Breast epithelium (tissue), 4 donors: Measurements from ENCODE around the gene ANKMY2. TPM values are rescaled to one million over a fixed set of nuclear protein-coding genes. Genes with fewer than 3 reads are reported as not detected.
"Not testable (repeated sequence)": the region's sequence is repeated elsewhere in the genome, so short reads cannot be mapped to it uniquely, and the experiment has no call there.

Experiments used
- DNase-seq, 2 donors: peaks; one replicate each; pipeline ENCODE4 v3.0.0-alpha.2; 2019; ENCODE audit warnings: low spot score in 2 of 2
- H3K27ac ChIP-seq, 2 donors: fragments of 200-600 bp; sonication (generic) in 1 of 2; one replicate each; pipeline ENCODE4 v1.5.1; 2016 to 2019; ENCODE audit warnings: mild to moderate bottlenecking in 1 of 2
- H3K27me3 ChIP-seq, 2 donors: fragments of 200-600 bp; sonication (generic) in 1 of 2; one replicate each; pipeline versions ENCODE4 v1.5.1 to v1.6.0; 2017 to 2019; ENCODE audit warnings: control low read depth in 1 of 2, mild to moderate bottlenecking in 1 of 2
- H3K36me3 ChIP-seq: fragments of 200-600 bp; one replicate; pipeline ENCODE4 v1.5.1; 2019
- H3K4me1 ChIP-seq, 2 donors: fragments of 200-600 bp; sonication (generic); one replicate each; pipeline ENCODE4 v1.5.1; 2016 to 2019; ENCODE audit warnings: control low read depth in 1 of 2
- H3K4me3 ChIP-seq, 3 donors: fragments of 200-600 bp; sonication (generic); 1 replicate in 2 of 3; 2 replicates in 1 of 3; pipeline ENCODE4 v1.5.1; 2016 to 2019; ENCODE audit warnings: mild to moderate bottlenecking in 3 of 3, moderate library complexity in 2 of 3
- H3K9me3 ChIP-seq, 2 donors: fragments of 200-600 bp; sonication (generic) in 1 of 2; one replicate each; pipeline ENCODE4 v1.5.1; 2016 to 2019; ENCODE audit warnings: control low read depth in 1 of 2
- POLR2A ChIP-seq: fragments of 450-650 bp; IDR thresholded peaks from one replicate; pipeline ENCODE4 v1.6.1; 2016; ENCODE audit warnings: antibody characterized with exemption, mild to moderate bottlenecking, moderate library complexity
- POLR2AphosphoS5 ChIP-seq, 3 donors: sonication (generic); formaldehyde crosslinking; IDR thresholded peaks; one replicate each; pipeline ENCODE4 v1.6.1; 2017; ENCODE audit warnings: antibody characterized with exemption in 3 of 3
- intact Hi-C: fragments of 100-400 bp; cut with DNase I; formaldehyde crosslinking; loops from one replicate; pipeline ENCODE4 v1.15.1; 2023; ENCODE audit warnings: low total_unique reads
- total RNA-seq, 3 donors: library from RNA; depleted of rRNA; stranded (reverse); fragments of >200 nt; gene quantifications; one replicate each; pipeline ENCODE4 v1.1.0, GENCODE V29; 2016
- TF ChIP-seq, protein P1 (sequence below), 3 donors: fragments of 450-650 bp; IDR thresholded peaks; one replicate each; pipeline ENCODE4 v1.5.1; 2016 to 2017; ENCODE audit warnings: antibody characterized with exemption in 3 of 3, mild to moderate bottlenecking in 3 of 3, moderate library complexity in 3 of 3

ANKMY2 gene
- total RNA-seq, 3 donors from 2014 or later, result 14.9 to 24.4 (median 18.4) TPM

DNA sequence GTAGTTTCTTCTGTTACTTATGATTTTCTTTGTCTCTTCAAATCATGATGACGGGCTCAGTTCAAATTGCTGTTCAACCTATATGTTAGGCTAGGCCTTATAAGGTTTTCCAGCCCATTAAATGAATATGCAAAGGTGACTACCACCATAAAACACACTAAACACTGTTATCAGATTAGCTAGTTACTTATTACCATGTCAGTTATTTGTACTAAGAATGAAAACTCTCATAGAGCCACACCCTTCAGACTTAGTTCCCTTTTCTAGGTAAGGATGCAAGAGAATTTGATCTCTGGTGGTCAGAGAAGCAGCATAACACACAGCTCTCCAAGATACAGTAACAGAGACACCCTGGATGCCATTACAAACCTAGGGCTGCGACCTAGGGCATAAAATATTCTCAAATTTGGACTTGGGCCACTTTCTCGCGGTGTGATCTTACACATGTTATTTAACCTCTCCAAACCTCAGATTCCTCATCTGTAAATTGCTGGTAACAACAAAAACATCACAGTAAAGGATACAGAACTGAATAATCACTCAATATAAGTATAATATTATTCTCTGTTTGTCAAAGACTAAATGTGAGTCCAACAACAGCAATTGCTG, 35.6 kb downstream of the ANKMY2 start:
- Histone ChIP-seq H3K9me3 (no peaks in the 10 kb centered on the region), H3K36me3 (no peaks in the 10 kb centered on the region), H3K27ac (no peak overlapping the region), H3K4me3 (no peak overlapping the region), H3K27me3 (no peaks in the 10 kb centered on the region), H3K4me1 (no peaks in the 10 kb centered on the region)
- no peak for TF ChIP-seq POLR2A
- TF ChIP-seq POLR2AphosphoS5 (IDR thresholded peaks at IDR 0.05), result no peak
- TF ChIP-seq, protein P1, sequence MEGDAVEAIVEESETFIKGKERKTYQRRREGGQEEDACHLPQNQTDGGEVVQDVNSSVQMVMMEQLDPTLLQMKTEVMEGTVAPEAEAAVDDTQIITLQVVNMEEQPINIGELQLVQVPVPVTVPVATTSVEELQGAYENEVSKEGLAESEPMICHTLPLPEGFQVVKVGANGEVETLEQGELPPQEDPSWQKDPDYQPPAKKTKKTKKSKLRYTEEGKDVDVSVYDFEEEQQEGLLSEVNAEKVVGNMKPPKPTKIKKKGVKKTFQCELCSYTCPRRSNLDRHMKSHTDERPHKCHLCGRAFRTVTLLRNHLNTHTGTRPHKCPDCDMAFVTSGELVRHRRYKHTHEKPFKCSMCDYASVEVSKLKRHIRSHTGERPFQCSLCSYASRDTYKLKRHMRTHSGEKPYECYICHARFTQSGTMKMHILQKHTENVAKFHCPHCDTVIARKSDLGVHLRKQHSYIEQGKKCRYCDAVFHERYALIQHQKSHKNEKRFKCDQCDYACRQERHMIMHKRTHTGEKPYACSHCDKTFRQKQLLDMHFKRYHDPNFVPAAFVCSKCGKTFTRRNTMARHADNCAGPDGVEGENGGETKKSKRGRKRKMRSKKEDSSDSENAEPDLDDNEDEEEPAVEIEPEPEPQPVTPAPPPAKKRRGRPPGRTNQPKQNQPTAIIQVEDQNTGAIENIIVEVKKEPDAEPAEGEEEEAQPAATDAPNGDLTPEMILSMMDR (IDR thresholded peaks at IDR 0.05), result no peak
- no peak for DNase-seq
- intact Hi-C loops, result no loop called here

DNA sequence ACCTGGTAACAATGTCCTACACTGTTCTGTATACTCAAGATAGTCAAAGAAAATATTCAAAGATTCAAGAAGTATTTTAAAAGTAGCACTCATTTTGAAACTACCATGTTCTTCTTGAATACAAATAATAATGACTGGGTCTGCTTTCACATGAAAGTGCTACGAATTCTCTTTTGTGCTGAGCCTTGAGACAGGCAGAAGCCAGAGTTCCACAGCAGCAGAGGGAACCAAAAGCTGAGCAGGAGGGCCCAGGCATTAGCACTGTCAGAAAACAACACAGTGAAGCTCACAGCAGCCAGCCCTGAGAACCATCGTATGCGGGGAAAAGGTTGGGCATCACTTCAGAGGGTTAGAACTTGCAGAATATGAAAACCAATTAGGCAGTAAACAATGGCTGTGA, 38.9 kb downstream of the ANKMY2 start:
- H3K4me1 ChIP-seq, result no peaks in the 10 kb centered on the region
- no peak for TF ChIP-seq POLR2AphosphoS5 (IDR thresholded peaks at IDR 0.05)
- TF ChIP-seq, protein P1 (IDR thresholded peaks at IDR 0.05), result no peak
- DNase-seq, result no peak
- no peaks in the 10 kb centered on the region for H3K27me3 ChIP-seq
- H3K4me3 ChIP-seq, result no peak overlapping the region
- H3K9me3 ChIP-seq, result no peaks in the 10 kb centered on the region
- H3K36me3 ChIP-seq, result peaks cover 5% of the 10 kb centered on the region
- intact Hi-C loops, result no loop called here
- no peak overlapping the region for H3K27ac ChIP-seq

DNA sequence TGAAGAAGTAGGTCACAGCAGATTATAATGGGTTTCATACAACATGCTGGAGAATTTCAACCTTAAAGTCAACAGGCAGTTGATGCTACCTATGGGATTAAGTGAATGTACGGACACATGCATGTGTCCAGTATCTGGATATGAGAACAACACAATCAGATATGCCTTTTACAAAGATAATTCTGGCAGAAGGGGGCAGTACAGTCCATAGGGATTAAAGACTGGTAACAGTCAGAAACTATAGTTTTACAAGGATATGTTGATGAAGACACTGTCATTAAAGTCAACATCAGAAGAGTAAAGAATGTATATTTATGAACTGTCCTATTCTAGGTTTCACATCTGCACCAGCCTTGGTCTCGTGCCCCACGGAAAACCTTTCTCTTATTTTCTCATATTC, 41.5 kb downstream of the ANKMY2 start:
- intact Hi-C loops, result no loop called here
- Histone ChIP-seq H3K27me3 (no peaks in the 10 kb centered on the region), H3K4me1 (no peaks in the 10 kb centered on the region), H3K27ac (no peak overlapping the region), H3K36me3 (peaks cover 5% of the 10 kb centered on the region), H3K4me3 (no peak overlapping the region), H3K9me3 (no peaks in the 10 kb centered on the region)
- TF ChIP-seq, protein P1 (IDR thresholded peaks at IDR 0.05), result peak in 1 of 3 donors; percentile 16
- TF ChIP-seq POLR2A (no peak), POLR2AphosphoS5 (IDR thresholded peaks at IDR 0.05) (no peak)
- no peak for DNase-seq

DNA sequence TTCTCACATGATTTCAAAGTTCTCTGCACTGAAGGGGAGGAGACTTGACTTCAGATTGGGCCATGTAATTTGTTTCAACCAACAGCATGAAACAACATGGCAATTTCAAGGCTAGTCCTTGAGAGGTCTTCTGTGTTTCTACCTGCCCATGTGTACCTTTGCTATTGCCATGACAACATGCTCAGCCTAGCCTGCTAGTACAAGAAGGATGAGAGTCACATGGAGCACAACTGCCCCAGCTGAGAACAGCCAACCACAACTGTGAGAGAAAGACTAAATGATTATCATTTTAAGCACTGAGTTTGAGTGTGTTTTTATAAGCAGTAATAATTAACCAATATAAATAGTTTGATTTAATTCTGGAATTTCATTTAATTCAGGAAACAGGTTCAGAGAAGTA, 41.9 kb downstream of the ANKMY2 start:
- Histone ChIP-seq H3K27ac (no peak overlapping the region), H3K9me3 (no peaks in the 10 kb centered on the region), H3K36me3 (peaks cover 5% of the 10 kb centered on the region), H3K4me3 (no peak overlapping the region), H3K4me1 (no peaks in the 10 kb centered on the region), H3K27me3 (no peaks in the 10 kb centered on the region)
- no peak for TF ChIP-seq POLR2A
- no peak for DNase-seq
- intact Hi-C loops, result no loop called here

GRCh38 chr7:16599860-16600259, 45.7 kb downstream of the ANKMY2 start:
- intact Hi-C loops, result no loop called here
- no peak for TF ChIP-seq POLR2A
- TF ChIP-seq POLR2AphosphoS5 (IDR thresholded peaks at IDR 0.05), result no peak
- TF ChIP-seq, protein P1 (IDR thresholded peaks at IDR 0.05), result no peak
- DNase-seq, result no peak
- Histone ChIP-seq H3K4me1 (no peaks in the 10 kb centered on the region), H3K36me3 (peaks cover 5% of the 10 kb centered on the region), H3K9me3 (no peaks in the 10 kb centered on the region), H3K27me3 (no peaks in the 10 kb centered on the region), H3K4me3 (no peak overlapping the region), H3K27ac (no peak overlapping the region)

DNA sequence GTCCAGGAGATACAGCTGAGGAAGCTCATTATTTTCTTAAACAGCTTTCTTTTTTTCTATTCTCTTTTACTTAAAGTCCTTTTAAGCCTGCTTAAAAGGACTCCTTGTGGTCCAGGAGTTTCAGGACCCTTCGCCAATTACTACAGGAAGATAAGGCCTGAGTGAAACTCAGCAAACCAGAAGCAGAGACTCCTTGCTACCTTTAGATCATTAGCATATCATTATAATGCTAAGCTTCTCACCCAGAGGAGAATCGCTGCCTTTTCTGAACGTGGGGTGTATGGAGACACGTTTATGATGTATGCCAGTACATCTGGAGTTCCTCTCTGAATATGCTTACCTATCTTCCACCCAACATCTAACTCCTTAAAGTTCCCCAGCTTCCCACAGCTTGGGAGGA, 47.5 kb downstream of the ANKMY2 start:
- intact Hi-C loops, result no loop called here
- Histone ChIP-seq H3K4me1 (no peaks in the 10 kb centered on the region), H3K27me3 (no peaks in the 10 kb centered on the region), H3K36me3 (peaks cover 5% of the 10 kb centered on the region), H3K27ac (no peak overlapping the region), H3K4me3 (no peak overlapping the region), H3K9me3 (no peaks in the 10 kb centered on the region)
- TF ChIP-seq, protein P1 (IDR thresholded peaks at IDR 0.05), result no peak
- TF ChIP-seq POLR2AphosphoS5 (IDR thresholded peaks at IDR 0.05) (no peak), POLR2A (no peak)
- no peak for DNase-seq

GRCh38 chr7:16595596-16595995, 50.0 kb downstream of the ANKMY2 start:
- intact Hi-C loops, H3K27ac ChIP-seq, H3K4me1 ChIP-seq, H3K9me3 ChIP-seq, H3K4me3 ChIP-seq, H3K27me3 ChIP-seq, H3K36me3 ChIP-seq, DNase-seq: not testable (repeated sequence)
